IMR-90 (cell line): ENCODE data around the gene SSBP3. TPM values are rescaled to one million over a fixed set of nuclear protein-coding genes. Genes with fewer than 3 reads are reported as not detected.
"Not testable (repeated sequence)": the region's sequence is repeated elsewhere in the genome, so short reads cannot be mapped to it uniquely, and the experiment has no call there.

ENCODE experiments used
- ATAC-seq: fragments of 200-7000 bp; cut with Tn5 transposase; 2 replicates; pipeline ENCODE4 v1.9.1; 2020; ENCODE audit warnings: low read depth, mild to moderate bottlenecking, moderate library complexity
- BruUV-seq: library from RNA; stranded (reverse); fragments of 400-500 nt; replicated peaks from 2 replicates; lab custom pipeline; 2021; lab: Mats Ljungman, UMichigan
- CTCF ChIA-PET: fragments of 300-600 bp; formaldehyde crosslinking; extraction: SDS; loops from one replicate; lab custom pipeline; 2021; ENCODE audit warnings: antibody characterized with exemption; lab: Yijun Ruan, JAX
- POLR2A ChIA-PET: fragments of 300-600 bp; sonication (Branson Sonifier 250); formaldehyde crosslinking; loops from one replicate; lab custom pipeline; 2022; ENCODE audit warnings: antibody characterized with exemption; ENCODE audit not compliant: unreplicated experiment; lab: Charles Lee
- DNase-seq: peaks from one replicate; pipeline ENCODE4 v3.0.0; 2013
- H2AFZ ChIP-seq: replicated peaks from 2 replicates; pipeline ENCODE3; 2013; ENCODE audit warnings: low read length, mild to moderate bottlenecking; ENCODE audit not compliant: poor library complexity
- H2AK5ac ChIP-seq: 2 replicates; pipeline ENCODE4 v1.6.1; 2013; ENCODE audit warnings: low read depth, low read length, inconsistent platforms
- H2AK9ac ChIP-seq: replicated peaks from 2 replicates; pipeline ENCODE3; 2013; ENCODE audit warnings: mild to moderate bottlenecking, low read depth, low read length, moderate library complexity; ENCODE audit not compliant: poor library complexity
- H2BK120ac ChIP-seq: 2 replicates; pipeline ENCODE4 v1.6.1; 2013; ENCODE audit warnings: low read depth, low read length, inconsistent platforms
- H2BK15ac ChIP-seq: 3 replicates; pipeline ENCODE4 v1.6.1; 2013; ENCODE audit warnings: low read depth, low read length, inconsistent platforms
- H2BK20ac ChIP-seq: 2 replicates; pipeline ENCODE4 v1.6.1; 2013; ENCODE audit warnings: low read depth, mild to moderate bottlenecking, inconsistent platforms, low read length, moderate library complexity
- H2BK5ac ChIP-seq: 2 replicates; pipeline ENCODE4 v1.6.1; 2013; ENCODE audit warnings: mild to moderate bottlenecking, low read depth, low read length, inconsistent platforms; ENCODE audit not compliant: poor library complexity, severe bottlenecking
- H3K14ac ChIP-seq: replicated peaks from 2 replicates; pipeline ENCODE4 v1.6.1; 2013; ENCODE audit warnings: low read depth, low read length, inconsistent platforms
- H3K18ac ChIP-seq: 2 replicates; pipeline ENCODE4 v1.6.1; 2013; ENCODE audit warnings: low read depth, low read length, control low read depth
- H3K23ac ChIP-seq: 2 replicates; pipeline ENCODE4 v1.6.1; 2013; ENCODE audit warnings: low read depth, low read length, inconsistent platforms
- H3K27ac ChIP-seq: 2 replicates; pipeline ENCODE4 v1.5.1; 2013; ENCODE audit warnings: mild to moderate bottlenecking, control low read depth, low read length; ENCODE audit not compliant: insufficient read depth
- H3K27me3 ChIP-seq: 2 replicates; pipeline ENCODE4 v1.6.1; 2013; ENCODE audit warnings: low read length; ENCODE audit not compliant: control insufficient read depth, insufficient read depth
- H3K36me3 ChIP-seq: 2 replicates; pipeline ENCODE4 v1.6.1; 2013; ENCODE audit warnings: low read length, mixed read lengths; ENCODE audit not compliant: control insufficient read depth, insufficient read depth
- H3K4ac ChIP-seq: 2 replicates; pipeline ENCODE4 v1.6.1; 2013; ENCODE audit warnings: low read depth, low read length, inconsistent platforms
- H3K4me1 ChIP-seq: 2 replicates; pipeline ENCODE4 v1.6.1; 2013; ENCODE audit warnings: low read length, mixed read lengths; ENCODE audit not compliant: control insufficient read depth, insufficient read depth
- H3K4me2 ChIP-seq: 2 replicates; pipeline ENCODE4 v1.6.1; 2013; ENCODE audit warnings: low read depth, mild to moderate bottlenecking, control low read depth, low read length, moderate library complexity
- H3K4me3 ChIP-seq: 2 replicates; pipeline ENCODE4 v1.5.1; 2013; ENCODE audit warnings: low read depth, mild to moderate bottlenecking, control low read depth, low read length, moderate library complexity; ENCODE audit not compliant: insufficient read depth
- H3K56ac ChIP-seq: 2 replicates; pipeline ENCODE4 v1.6.1; 2013; ENCODE audit warnings: low read length, inconsistent platforms; ENCODE audit not compliant: insufficient read depth; ENCODE audit errors: extremely low read depth
- H3K79me1 ChIP-seq, 2 experiments: 2 replicates each; pipeline ENCODE4 v1.6.1; 2013; ENCODE audit warnings: low read length in 2 of 2, inconsistent platforms in 1 of 2, low read depth in 1 of 2
- H3K9ac ChIP-seq: 2 replicates; pipeline ENCODE4 v1.6.1; 2013; ENCODE audit warnings: low read depth, low read length, control low read depth
- H3K9me1 ChIP-seq: 2 replicates; pipeline ENCODE4 v1.6.1; 2013; ENCODE audit warnings: low read length, inconsistent platforms; ENCODE audit not compliant: insufficient read depth
- H3K9me3 ChIP-seq: 2 replicates; pipeline ENCODE4 v1.6.1; 2013; ENCODE audit warnings: low read length; ENCODE audit not compliant: control insufficient read depth, insufficient read depth
- H4K20me1 ChIP-seq: 2 replicates; pipeline ENCODE4 v1.6.1; 2013; ENCODE audit warnings: low read length, inconsistent platforms; ENCODE audit not compliant: insufficient read depth
- H4K5ac ChIP-seq: 2 replicates; pipeline ENCODE4 v1.6.1; 2013; ENCODE audit warnings: mild to moderate bottlenecking, low read depth, low read length, control low read depth
- H4K8ac ChIP-seq, 2 experiments: 2 replicates each; pipeline ENCODE4 v1.6.1; 2013; ENCODE audit warnings: low read depth in 2 of 2, low read length in 2 of 2, control low read depth in 1 of 2, inconsistent platforms in 1 of 2
- H4K91ac ChIP-seq: 2 replicates; pipeline ENCODE4 v1.6.1; 2013; ENCODE audit warnings: low read depth, low read length, inconsistent platforms; ENCODE audit not compliant: insufficient read depth
- CEBPB ChIP-seq: IDR thresholded peaks from 2 replicates; pipeline ENCODE4 v1.6.1; 2012; ENCODE audit warnings: low read depth, low read length, improper control_type of control experiment
- CTCF ChIP-seq: conservative IDR thresholded peaks from 2 replicates; pipeline ENCODE4 v1.5.1; 2012; ENCODE audit warnings: mild to moderate bottlenecking, low read depth, low read length, improper control_type of control experiment
- FOS ChIP-seq: fragments of 150-350 bp; IDR thresholded peaks from 2 replicates; pipeline ENCODE4 v1.6.1; 2016; ENCODE audit warnings: low read depth, low read length
- MAFK ChIP-seq: IDR thresholded peaks from 2 replicates; pipeline ENCODE4 v1.6.1; 2012; ENCODE audit warnings: low read depth, low read length, improper control_type of control experiment
- MAZ ChIP-seq: IDR thresholded peaks from 2 replicates; pipeline ENCODE4 v1.6.1; 2012; ENCODE audit warnings: low read depth, mild to moderate bottlenecking, low read length, improper control_type of control experiment, moderate library complexity, borderline replicate concordance
- POLR2A ChIP-seq: IDR thresholded peaks from 2 replicates; pipeline ENCODE4 v1.6.1; 2012; ENCODE audit warnings: mild to moderate bottlenecking, low read depth, low read length
- RFX5 ChIP-seq: IDR thresholded peaks from 2 replicates; pipeline ENCODE4 v1.8.0; 2012; ENCODE audit warnings: low read depth, mild to moderate bottlenecking, low read length, moderate library complexity
- WGBS, 2 experiments: methylation state at CpG; one replicate each; pipeline versions ENCODE4 v1.1.5 to v1.1.7; 2013; ENCODE audit warnings: missing lambda C conversion rate in 2 of 2; ENCODE audit not compliant: insufficient read length in 1 of 2; ENCODE audit errors: extremely low coverage in 2 of 2; 5-methylcytosine and 5-hydroxymethylcytosine counted together
- dilution Hi-C: fragments of 300-500 bp; cut with HindIII; formaldehyde crosslinking; loops from one replicate; pipeline ENCODE4 v1.14.3; 2018; ENCODE audit warnings: low sequenced_read_pairs; ENCODE audit not compliant: unreplicated experiment
- in situ Hi-C: fragments of 300-500 bp; cut with MboI; formaldehyde crosslinking; loops from 3 replicates; pipeline ENCODE4 v1.14.3; 2019; ENCODE audit warnings: low sequenced_read_pairs, inconsistent platforms, mixed read lengths
- intact Hi-C: fragments of 100-400 bp; cut with micrococcal nuclease; formaldehyde crosslinking; loops from 2 replicates; pipeline ENCODE4 v1.10.0; 2022
- polyA plus RNA-seq, 3 experiments: library from polyadenylated mRNA; depleted of rRNA; stranded (reverse); fragments of >200 nt; gene quantifications; 2 replicates each; pipeline ENCODE4 v1.2.3, GENCODE V29; 2012; ENCODE audit warnings: low replicate concordance in 1 of 3
- total RNA-seq: library from RNA; depleted of rRNA; stranded (reverse); fragments of >200 nt; gene quantifications from 2 replicates; pipeline ENCODE4 v1.2.3, GENCODE V29; 2012

The SSBP3 gene
- total and polyA plus RNA-seq, 2 of the 4 experiments (the other 2 are of a cell fraction), result 10.9 to 39.6 TPM

- no peak overlapping the region for H2AK5ac ChIP-seq
- dilution Hi-C loops, result no loop called here
- no peak overlapping the region for H2AK9ac ChIP-seq
- no peaks in the 10 kb centered on the region for H3K9me1 ChIP-seq
- no peaks in the 10 kb centered on the region for H3K79me1 ChIP-seq
- H2AFZ ChIP-seq, result no peak overlapping the region
- H2BK20ac ChIP-seq, result no peak overlapping the region
- no peaks in the 10 kb centered on the region for H3K36me3 ChIP-seq
- no peak overlapping the region for H4K91ac ChIP-seq
- H3K27me3 ChIP-seq, result peaks cover 8% of the 10 kb centered on the region
- H2BK5ac ChIP-seq, result no peak overlapping the region
- CTCF ChIA-PET, result no interaction called here
- no peak overlapping the region for H3K23ac ChIP-seq
- H3K4me3 ChIP-seq, result no peak overlapping the region
- 33% methylated on average over 1 of the region's 3 CpGs; no CpG with 5 or more reads in 1 of the 2 experiments for whole genome bisulfite sequencing, 2 experiments
- H2BK120ac ChIP-seq, result no peak overlapping the region
- no TSS peak for BruUV-seq
- no peaks in the 10 kb centered on the region for H4K20me1 ChIP-seq
- no peak overlapping the region for H4K8ac ChIP-seq
- TF ChIP-seq FOS, result no peak
- no peak for TF ChIP-seq MAZ
- TF ChIP-seq RFX5, result no peak
- no peak for TF ChIP-seq CEBPB
- TF ChIP-seq MAFK, result no peak
- no peak for TF ChIP-seq CTCF
- no peak for TF ChIP-seq POLR2A
- POLR2A ChIA-PET, result no interaction called here
- no peak overlapping the region for H3K18ac ChIP-seq
- in situ Hi-C loops, result no loop called here
- no peak overlapping the region for H3K4ac ChIP-seq
- no peaks in the 10 kb centered on the region for H3K9me3 ChIP-seq
- ATAC-seq (no peak), DNase-seq (no peak)
- H3K4me1 ChIP-seq, result no peaks in the 10 kb centered on the region
- H3K4me2 ChIP-seq, result no peak overlapping the region
- H3K27ac ChIP-seq, result no peak overlapping the region
- H3K14ac ChIP-seq, result no peak overlapping the region
- intact Hi-C loops, result no loop called here
- H3K56ac ChIP-seq, result no peak overlapping the region
- H3K9ac ChIP-seq, result no peak overlapping the region
- no peak overlapping the region for H4K5ac ChIP-seq
- H2BK15ac ChIP-seq, result no peak overlapping the region
These were observed 46.8 kb upstream of the SSBP3 start for GRCh38 chr1:54453022-54453421.

GRCh38 chr1:54449431-54449830 is 43.2 kb upstream of the SSBP3 start:
- H3K14ac ChIP-seq, H2AFZ ChIP-seq, H2AK5ac ChIP-seq, H4K8ac ChIP-seq, H2BK5ac ChIP-seq, H4K20me1 ChIP-seq, H2BK15ac ChIP-seq, H4K91ac ChIP-seq, H3K56ac ChIP-seq, H2BK120ac ChIP-seq, H3K4me3 ChIP-seq, H3K9ac ChIP-seq, H3K4me1 ChIP-seq, H3K4ac ChIP-seq, H3K9me3 ChIP-seq, CTCF ChIA-PET, intact Hi-C loops, ATAC-seq, H3K23ac ChIP-seq, H4K5ac ChIP-seq, H3K4me2 ChIP-seq, dilution Hi-C loops, H3K79me1 ChIP-seq, H3K9me1 ChIP-seq, H3K36me3 ChIP-seq, BruUV-seq, H2BK20ac ChIP-seq, in situ Hi-C loops, H2AK9ac ChIP-seq, H3K27ac ChIP-seq, DNase-seq, H3K18ac ChIP-seq, H3K27me3 ChIP-seq, POLR2A ChIA-PET: not testable (repeated sequence)
- 55% methylated on average over 2 of the region's 4 CpGs; no CpG with 5 or more reads in 1 of the 2 experiments for WGBS, 2 experiments
